CD4-positive, alpha-beta memory T cell (primary cell): ENCODE data around the gene ADGRG6. TPM values are rescaled to one million over a fixed set of nuclear protein-coding genes. Genes with fewer than 3 reads are reported as not detected.

Source experiments
- polyA plus RNA-seq, 2 donors: library from polyadenylated mRNA; unstranded; fragments of 300-500 nt; fragmentation: Illumina TruSeq; gene quantifications; one replicate each; pipeline ENCODE4 v1.2.3, GENCODE V29; 2021
- total RNA-seq, 2 experiments: library from RNA; stranded (reverse); gene quantifications; one replicate each; pipeline ENCODE4 v1.2.3, GENCODE V29; 2021

Gene ADGRG6
- total and polyA plus RNA-seq, 4 experiments from 2014 or later, result 0.22 to 0.47 TPM; not detected in 2

Other genes starting within 250 kb of the ADGRG6 start
- not detected for gene GJE1, start 169.1 kb upstream of the ADGRG6 start, total RNA-seq
- not detected for gene GJE1, start 169.1 kb upstream of the ADGRG6 start, polyA plus RNA-seq
- gene NMBR, start 154.9 kb upstream of the ADGRG6 start, total RNA-seq, result not detected
- not detected for gene NMBR, start 154.9 kb upstream of the ADGRG6 start, polyA plus RNA-seq
- 10 to 100 TPM; 31.2 to 31.4 TPM for gene VTA1, start 154.7 kb upstream of the ADGRG6 start, total RNA-seq
- gene VTA1, start 154.7 kb upstream of the ADGRG6 start, polyA plus RNA-seq, result 10 to 100 TPM; 54.2 to 79.7 TPM